GM12801 (cell line): ENCODE measurements around the gene OR4F15.

Experiments
- TF ChIP-seq, protein P1 (sequence below): IDR thresholded peaks from one replicate; pipeline ENCODE4 v1.5.1; 2011; ENCODE audit warnings: control low read depth; ENCODE audit not compliant: insufficient read length; ENCODE audit errors: extremely low read depth

The OR4F15 gene

DNA sequence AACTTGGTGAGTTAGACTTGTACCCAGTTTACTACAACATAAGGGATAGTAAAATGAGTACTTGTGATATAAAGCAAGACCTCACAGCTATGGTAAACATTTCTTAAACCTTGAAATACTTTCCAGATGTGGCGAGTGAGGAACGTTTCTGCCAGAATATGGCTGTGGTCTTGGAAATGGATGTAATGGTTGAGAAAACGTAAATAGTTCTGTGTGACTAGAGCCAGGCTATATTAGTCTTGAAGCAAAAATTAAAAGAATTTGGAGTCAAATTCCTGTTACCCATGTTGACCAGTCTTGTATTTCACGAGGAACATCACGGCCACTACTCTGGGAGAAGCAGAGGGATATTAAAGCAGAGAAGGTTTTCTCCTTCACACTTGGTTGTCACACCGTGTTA lies 15.3 kb downstream of the OR4F15 start:
- TF ChIP-seq, protein P1, sequence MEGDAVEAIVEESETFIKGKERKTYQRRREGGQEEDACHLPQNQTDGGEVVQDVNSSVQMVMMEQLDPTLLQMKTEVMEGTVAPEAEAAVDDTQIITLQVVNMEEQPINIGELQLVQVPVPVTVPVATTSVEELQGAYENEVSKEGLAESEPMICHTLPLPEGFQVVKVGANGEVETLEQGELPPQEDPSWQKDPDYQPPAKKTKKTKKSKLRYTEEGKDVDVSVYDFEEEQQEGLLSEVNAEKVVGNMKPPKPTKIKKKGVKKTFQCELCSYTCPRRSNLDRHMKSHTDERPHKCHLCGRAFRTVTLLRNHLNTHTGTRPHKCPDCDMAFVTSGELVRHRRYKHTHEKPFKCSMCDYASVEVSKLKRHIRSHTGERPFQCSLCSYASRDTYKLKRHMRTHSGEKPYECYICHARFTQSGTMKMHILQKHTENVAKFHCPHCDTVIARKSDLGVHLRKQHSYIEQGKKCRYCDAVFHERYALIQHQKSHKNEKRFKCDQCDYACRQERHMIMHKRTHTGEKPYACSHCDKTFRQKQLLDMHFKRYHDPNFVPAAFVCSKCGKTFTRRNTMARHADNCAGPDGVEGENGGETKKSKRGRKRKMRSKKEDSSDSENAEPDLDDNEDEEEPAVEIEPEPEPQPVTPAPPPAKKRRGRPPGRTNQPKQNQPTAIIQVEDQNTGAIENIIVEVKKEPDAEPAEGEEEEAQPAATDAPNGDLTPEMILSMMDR = no peak

DNA sequence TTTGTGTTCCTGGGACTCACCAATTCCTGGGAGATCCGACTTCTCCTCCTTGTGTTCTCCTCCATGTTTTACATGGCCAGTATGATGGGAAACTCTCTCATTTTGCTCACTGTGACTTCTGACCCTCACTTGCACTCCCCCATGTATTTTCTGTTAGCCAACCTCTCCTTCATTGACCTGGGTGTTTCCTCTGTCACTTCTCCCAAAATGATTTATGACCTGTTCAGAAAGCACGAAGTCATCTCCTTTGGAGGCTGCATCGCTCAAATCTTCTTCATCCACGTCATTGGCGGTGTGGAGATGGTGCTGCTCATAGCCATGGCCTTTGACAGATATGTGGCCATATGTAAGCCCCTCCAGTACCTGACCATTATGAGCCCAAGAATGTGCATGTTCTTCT lies 16.8 kb downstream of the OR4F15 start:
- TF ChIP-seq, protein P1 = no peak

DNA sequence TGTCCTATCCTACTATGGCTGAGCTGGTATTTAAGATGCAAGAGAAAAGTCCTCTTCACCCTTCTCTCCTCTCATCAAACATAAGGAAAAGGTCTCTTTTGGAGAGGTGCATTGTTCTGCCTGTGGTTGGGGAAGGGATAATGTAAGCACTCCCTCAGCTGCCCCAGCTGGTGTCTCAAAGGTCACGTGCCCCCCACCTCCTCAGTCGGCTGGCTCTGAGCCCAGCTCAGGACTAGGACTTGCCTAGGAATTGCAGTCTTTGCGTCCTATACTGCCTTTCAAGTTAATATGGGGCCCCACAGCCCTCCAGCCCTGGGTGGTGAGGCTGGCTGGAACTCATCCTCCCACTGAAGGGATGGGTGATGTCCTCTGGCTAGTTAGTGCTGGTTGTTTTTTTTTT lies 29.7 kb downstream of the OR4F15 start:
- TF ChIP-seq, protein P1 = no peak

DNA sequence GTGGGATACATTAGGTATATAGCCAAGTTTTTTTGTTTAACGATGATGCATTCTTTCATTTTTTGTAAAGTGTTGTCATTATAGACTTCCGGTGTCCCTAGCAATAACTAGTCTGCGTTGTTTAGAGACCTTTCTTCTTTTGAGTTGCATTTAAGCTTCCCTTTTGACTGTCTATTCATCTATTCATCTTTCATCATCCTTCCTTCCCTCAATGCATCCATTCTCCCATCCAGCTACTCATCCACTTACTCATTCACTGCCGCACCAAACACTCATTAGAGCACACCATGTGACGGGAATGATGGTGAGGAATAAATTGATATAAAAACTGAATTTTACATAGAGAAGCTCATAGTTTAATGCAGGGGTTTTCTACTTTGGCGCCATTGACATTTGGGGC lies 32.9 kb downstream of the OR4F15 start:
- TF ChIP-seq, protein P1 = no peak

DNA sequence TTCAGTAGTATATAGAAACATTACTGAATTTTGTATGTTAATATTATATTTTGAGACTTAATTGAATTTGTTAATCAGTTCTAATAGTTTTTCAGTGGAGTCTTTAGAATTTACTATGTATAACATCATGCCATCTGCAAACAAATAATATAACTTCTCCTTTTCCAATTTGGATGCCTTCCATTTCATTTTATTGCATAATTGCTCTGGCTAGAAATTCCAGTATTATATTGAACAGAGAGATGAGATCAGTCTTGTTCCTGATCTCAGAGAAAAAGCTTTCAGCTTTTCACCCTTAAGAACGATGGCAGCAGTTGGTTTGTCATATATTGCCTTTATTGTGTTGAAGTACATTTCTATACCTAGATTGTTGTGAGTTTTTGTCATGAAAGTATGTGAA lies 40.4 kb downstream of the OR4F15 start:
- TF ChIP-seq, protein P1 = no peak
